ENCODE data around the gene PMEPA1.

The PMEPA1 gene

GRCh38 chr20:57704245-57704644, 5.6 kb downstream of the PMEPA1 start:
- Histone ChIP-seq H3K27ac (no peak overlapping the region), H3K79me2 (no peaks in the 10 kb centered on the region), H3K27me3 (ENCODE audit: control insufficient read depth, insufficient read depth, low read length) (no peaks in the 10 kb centered on the region), H3K4me3 (ENCODE audit: low read depth, low read length) (no peak overlapping the region), H3K9ac (no peak overlapping the region), H3K4me2 (ENCODE audit: low read length) (no peak overlapping the region), H3K4me1 (no peaks in the 10 kb centered on the region), H3K36me3 (ENCODE audit: control insufficient read depth, insufficient read depth, low read length) (no peaks in the 10 kb centered on the region), H3K9me3 (ENCODE audit: control insufficient read depth, low read length) (no peaks in the 10 kb centered on the region), H2AFZ (no peak overlapping the region)
- TF ChIP-seq, protein P1, sequence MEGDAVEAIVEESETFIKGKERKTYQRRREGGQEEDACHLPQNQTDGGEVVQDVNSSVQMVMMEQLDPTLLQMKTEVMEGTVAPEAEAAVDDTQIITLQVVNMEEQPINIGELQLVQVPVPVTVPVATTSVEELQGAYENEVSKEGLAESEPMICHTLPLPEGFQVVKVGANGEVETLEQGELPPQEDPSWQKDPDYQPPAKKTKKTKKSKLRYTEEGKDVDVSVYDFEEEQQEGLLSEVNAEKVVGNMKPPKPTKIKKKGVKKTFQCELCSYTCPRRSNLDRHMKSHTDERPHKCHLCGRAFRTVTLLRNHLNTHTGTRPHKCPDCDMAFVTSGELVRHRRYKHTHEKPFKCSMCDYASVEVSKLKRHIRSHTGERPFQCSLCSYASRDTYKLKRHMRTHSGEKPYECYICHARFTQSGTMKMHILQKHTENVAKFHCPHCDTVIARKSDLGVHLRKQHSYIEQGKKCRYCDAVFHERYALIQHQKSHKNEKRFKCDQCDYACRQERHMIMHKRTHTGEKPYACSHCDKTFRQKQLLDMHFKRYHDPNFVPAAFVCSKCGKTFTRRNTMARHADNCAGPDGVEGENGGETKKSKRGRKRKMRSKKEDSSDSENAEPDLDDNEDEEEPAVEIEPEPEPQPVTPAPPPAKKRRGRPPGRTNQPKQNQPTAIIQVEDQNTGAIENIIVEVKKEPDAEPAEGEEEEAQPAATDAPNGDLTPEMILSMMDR (IDR thresholded peaks at IDR 0.05) = no peak

DNA sequence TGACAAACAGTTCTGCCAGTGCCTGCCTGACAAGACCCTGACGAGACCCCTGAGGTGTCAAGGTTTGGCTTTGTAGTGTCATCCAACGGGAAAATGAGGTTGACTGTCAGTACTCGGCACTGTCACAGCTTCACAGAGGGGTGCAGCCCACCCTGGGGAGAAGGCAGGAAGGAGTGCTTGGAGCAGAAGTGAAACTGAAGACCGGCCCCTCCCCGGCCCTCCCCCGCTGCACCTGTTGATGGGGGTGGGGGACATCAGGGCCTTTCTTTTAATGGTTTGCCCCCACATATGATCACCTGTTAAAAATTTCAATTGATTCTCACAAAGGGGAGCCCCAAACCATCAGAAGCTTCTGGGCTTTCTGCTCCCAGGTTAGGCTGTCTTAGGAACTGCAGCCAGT, 6.8 kb downstream of the PMEPA1 start:
- no peak overlapping the region for H3K4me3 ChIP-seq (ENCODE audit: low read depth, low read length)
- no peak overlapping the region for H3K4me2 ChIP-seq (ENCODE audit: low read length)
- H2AFZ ChIP-seq = no peak overlapping the region
- no peaks in the 10 kb centered on the region for H3K27me3 ChIP-seq (ENCODE audit: control insufficient read depth, insufficient read depth, low read length)
- H3K27ac ChIP-seq = no peak overlapping the region
- no peaks in the 10 kb centered on the region for H3K79me2 ChIP-seq
- no peaks in the 10 kb centered on the region for H3K4me1 ChIP-seq
- TF ChIP-seq, protein P1 (IDR thresholded peaks at IDR 0.05) = no peak
- no peaks in the 10 kb centered on the region for H3K9me3 ChIP-seq (ENCODE audit: control insufficient read depth, low read length)
- H3K9ac ChIP-seq = no peak overlapping the region
- H3K36me3 ChIP-seq (ENCODE audit: control insufficient read depth, insufficient read depth, low read length) = no peaks in the 10 kb centered on the region

- Histone ChIP-seq H3K9ac (no peak overlapping the region), H3K27ac (no peak overlapping the region), H3K4me1 (no peaks in the 10 kb centered on the region), H3K9me3 (ENCODE audit: control insufficient read depth, low read length) (no peaks in the 10 kb centered on the region), H3K4me3 (ENCODE audit: low read depth, low read length) (no peak overlapping the region), H3K27me3 (ENCODE audit: control insufficient read depth, insufficient read depth, low read length) (no peaks in the 10 kb centered on the region), H3K4me2 (ENCODE audit: low read length) (no peak overlapping the region), H3K36me3 (ENCODE audit: control insufficient read depth, insufficient read depth, low read length) (no peaks in the 10 kb centered on the region), H2AFZ (no peak overlapping the region), H3K79me2 (no peaks in the 10 kb centered on the region)
- TF ChIP-seq, protein P1 (IDR thresholded peaks at IDR 0.05) = no peak
Measured at GRCh38 chr20:57702521-57702920, 7.3 kb downstream of the PMEPA1 start.

DNA sequence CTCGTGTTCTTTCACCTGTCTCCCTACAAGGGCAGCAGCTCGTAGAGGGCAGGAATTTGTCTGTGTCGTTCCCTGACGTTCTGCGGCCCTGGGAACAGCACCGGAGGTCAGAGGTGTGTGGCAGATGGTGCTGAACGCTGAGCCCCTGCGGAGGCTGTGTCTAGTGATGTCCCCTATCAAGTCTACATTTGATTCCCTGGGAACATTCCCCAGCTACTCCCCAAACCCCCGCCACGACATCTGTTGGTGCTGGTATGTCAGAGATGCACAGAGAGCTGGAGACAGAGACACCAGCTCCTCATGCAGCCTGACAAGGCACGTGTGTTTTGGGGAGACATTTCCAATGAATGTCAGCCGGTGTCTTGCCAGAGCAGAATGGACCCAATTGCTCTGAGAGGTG, 7.7 kb downstream of the PMEPA1 start:
- Histone ChIP-seq H3K9ac (no peak overlapping the region), H3K9me3 (ENCODE audit: control insufficient read depth, low read length) (no peaks in the 10 kb centered on the region), H3K4me3 (ENCODE audit: low read depth, low read length) (no peak overlapping the region), H3K36me3 (ENCODE audit: control insufficient read depth, insufficient read depth, low read length) (no peaks in the 10 kb centered on the region), H3K27ac (no peak overlapping the region), H3K4me1 (no peaks in the 10 kb centered on the region), H3K79me2 (no peaks in the 10 kb centered on the region), H2AFZ (no peak overlapping the region), H3K4me2 (ENCODE audit: low read length) (no peak overlapping the region), H3K27me3 (ENCODE audit: control insufficient read depth, insufficient read depth, low read length) (no peaks in the 10 kb centered on the region)
- TF ChIP-seq, protein P1 (IDR thresholded peaks at IDR 0.05) = no peak

DNA sequence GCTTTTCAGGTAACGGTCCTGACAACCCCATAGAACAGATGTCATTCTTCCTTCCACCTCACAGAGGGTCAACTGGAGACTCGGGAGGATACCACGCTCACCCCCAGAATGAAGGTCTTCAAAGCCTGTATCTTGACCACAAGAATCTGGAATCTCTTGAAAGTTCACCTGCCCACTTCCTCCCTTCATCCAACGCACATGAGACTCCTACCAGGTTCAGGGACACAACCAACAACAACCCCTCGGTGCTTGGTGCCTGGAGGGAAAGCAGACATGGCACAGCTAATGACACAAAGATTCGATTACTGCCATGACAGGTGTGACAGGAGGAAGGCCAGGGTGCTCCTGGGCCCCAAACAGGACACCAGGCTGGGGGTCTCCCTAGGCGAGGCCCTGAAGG, 8.2 kb downstream of the PMEPA1 start:
- no peak overlapping the region for H3K9ac ChIP-seq
- H3K27ac ChIP-seq = no peak overlapping the region
- no peaks in the 10 kb centered on the region for H3K9me3 ChIP-seq (ENCODE audit: control insufficient read depth, low read length)
- no peaks in the 10 kb centered on the region for H3K27me3 ChIP-seq (ENCODE audit: control insufficient read depth, insufficient read depth, low read length)
- TF ChIP-seq, protein P1 (IDR thresholded peaks at IDR 0.05) = no peak
- H2AFZ ChIP-seq = no peak overlapping the region
- no peak overlapping the region for H3K4me3 ChIP-seq (ENCODE audit: low read depth, low read length)
- no peaks in the 10 kb centered on the region for H3K36me3 ChIP-seq (ENCODE audit: control insufficient read depth, insufficient read depth, low read length)
- H3K4me1 ChIP-seq = no peaks in the 10 kb centered on the region
- no peaks in the 10 kb centered on the region for H3K79me2 ChIP-seq
- no peak overlapping the region for H3K4me2 ChIP-seq (ENCODE audit: low read length)
